Activated CD8-positive, alpha-beta memory T cell treated with anti-CD3 and anti-CD28 coated beads for 1 hour (primary cell): ENCODE data around the gene SLC22A17.

Experiments
- DNase-seq, 2 donors: peaks; one replicate each; pipeline ENCODE4 v3.0.0-alpha.2; 2020; ENCODE audit warnings: low read depth in 1 of 2; ENCODE audit errors: extremely low read depth in 1 of 2

SLC22A17 gene

GRCh38 chr14:23364164-23365035 is 11.7 kb upstream of the SLC22A17 start:
- no peak for DNase-seq

GRCh38 chr14:23362200-23362599 is 9.5 kb upstream of the SLC22A17 start:
- DNase-seq: no peak

GRCh38 chr14:23361763-23362162 is 9.1 kb upstream of the SLC22A17 start:
- no peak for DNase-seq

GRCh38 chr14:23361320-23361719 is 8.6 kb upstream of the SLC22A17 start:
- no peak for DNase-seq

GRCh38 chr14:23360496-23360895 is 7.8 kb upstream of the SLC22A17 start:
- DNase-seq: no peak

GRCh38 chr14:23359722-23360447 is 7.2 kb upstream of the SLC22A17 start:
- DNase-seq: no peak

- no peak for DNase-seq
These were observed 6.5 kb upstream of the SLC22A17 start for GRCh38 chr14:23359167-23359626.

- DNase-seq: no peak
These were observed 6.0 kb upstream of the SLC22A17 start for GRCh38 chr14:23358553-23359166.

- no peak for DNase-seq
These were observed 5.4 kb upstream of the SLC22A17 start for GRCh38 chr14:23358042-23358441.

GRCh38 chr14:23357261-23357660 is 4.6 kb upstream of the SLC22A17 start:
- no peak for DNase-seq

GRCh38 chr14:23356662-23357061 is 4.0 kb upstream of the SLC22A17 start:
- no peak for DNase-seq

- DNase-seq: no peak
These were observed 3.3 kb upstream of the SLC22A17 start for GRCh38 chr14:23355871-23356435.

GRCh38 chr14:23354990-23355389 is 2.3 kb upstream of the SLC22A17 start:
- DNase-seq: no peak

GRCh38 chr14:23353433-23353780 is 720 bp upstream of the SLC22A17 start:
- no peak for DNase-seq

GRCh38 chr14:23351681-23352505 is 794 bp downstream of the SLC22A17 start:
- DNase-seq: no peak

- DNase-seq: no peak
These were observed 3.4 kb downstream of the SLC22A17 start for GRCh38 chr14:23349156-23349845.

- DNase-seq: no peak
These were observed 4.4 kb downstream of the SLC22A17 start for GRCh38 chr14:23348297-23348655.

GRCh38 chr14:23347406-23348296 is 5.0 kb downstream of the SLC22A17 start:
- DNase-seq: no peak
